Raji (cell line): Measurements from ENCODE around the gene CUL7.

Experiments used
- POLR2A ChIP-seq: IDR thresholded peaks from 2 replicates; pipeline ENCODE4 v1.6.1; 2011; ENCODE audit warnings: low read depth, low read length, control low read depth; ENCODE audit not compliant: insufficient read depth

CUL7 gene

DNA sequence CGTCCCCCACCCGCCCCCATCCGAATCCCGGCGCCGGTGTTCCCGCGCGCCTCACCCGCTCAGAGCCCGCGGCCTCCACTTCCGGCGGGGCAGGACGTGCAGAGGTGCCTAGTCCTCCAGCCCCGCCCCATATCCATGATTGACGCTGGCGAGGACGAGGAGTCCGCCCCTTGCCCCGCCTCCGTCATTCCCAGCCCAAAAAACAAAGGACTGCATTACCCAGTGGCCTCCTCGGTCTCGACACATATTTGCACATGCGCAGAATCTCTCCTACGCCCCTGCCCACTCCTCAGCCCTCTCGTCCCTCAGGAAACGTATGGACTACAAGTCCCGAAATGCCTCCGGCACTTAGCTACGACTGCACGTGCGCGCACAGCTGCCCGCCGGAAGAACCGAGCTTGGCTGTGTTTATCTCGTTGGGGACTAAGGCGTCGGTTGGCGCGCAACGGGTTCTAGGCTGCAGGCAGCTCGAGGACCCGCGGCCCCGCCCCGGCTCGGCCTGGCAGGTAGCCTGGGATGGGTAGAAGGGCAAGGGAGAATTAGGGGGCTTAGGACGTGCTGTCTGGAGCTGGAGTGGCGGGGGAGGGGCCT is 39.7 kb downstream of the CUL7 start, which contains the start of the genes KLHDC3 and MEA1:
Gene KLHDC3, plus strand, starts transcription at position 407 of the 591 bp plus-strand sequence. CDS start 2,944 bp downstream, outside the sequence.
Gene MEA1, minus strand, starts transcription at position 104 of the 591 bp plus-strand sequence. CDS start 133 bp downstream, outside the sequence.
- peak; percentile 57 for TF ChIP-seq POLR2A

DNA sequence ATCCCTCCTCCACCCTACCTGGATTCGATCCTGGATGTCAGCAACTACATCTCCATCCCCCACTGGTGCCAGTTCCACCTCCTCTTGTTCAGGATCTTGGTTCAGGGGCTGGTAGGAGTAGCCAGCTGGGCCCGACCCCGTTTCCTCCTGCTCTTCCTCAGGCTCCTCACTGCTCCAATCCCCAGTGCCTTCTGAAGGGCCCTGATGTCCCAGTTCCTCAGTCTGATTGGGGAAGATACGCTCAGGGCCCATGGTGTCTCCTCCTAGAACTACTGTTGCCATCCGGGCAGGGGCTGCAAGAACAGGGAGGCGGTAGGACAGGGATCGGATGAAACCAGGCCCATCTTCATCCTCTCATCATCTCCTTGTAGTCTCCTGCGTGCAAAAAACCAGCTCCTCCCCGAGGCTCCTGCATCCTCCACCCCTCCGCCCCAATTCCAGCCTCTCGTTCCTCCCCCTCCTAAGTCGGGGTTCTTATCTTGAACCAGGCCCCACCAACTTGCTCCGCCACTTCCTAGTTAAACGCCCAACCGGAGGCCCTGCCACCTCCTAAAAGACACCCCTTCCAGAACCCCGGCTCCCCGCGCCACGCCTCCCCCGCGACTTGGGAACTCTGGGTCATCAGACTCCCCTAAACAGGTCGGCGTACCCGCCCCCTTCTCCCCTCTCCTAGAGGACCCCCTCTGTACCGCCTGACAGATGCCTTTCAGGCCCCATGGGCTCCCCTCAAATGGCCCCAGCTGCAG is 40.4 kb downstream of the CUL7 start:
- TF ChIP-seq POLR2A = peak; percentile 0; the same call in 1 of the 2 replicates

DNA sequence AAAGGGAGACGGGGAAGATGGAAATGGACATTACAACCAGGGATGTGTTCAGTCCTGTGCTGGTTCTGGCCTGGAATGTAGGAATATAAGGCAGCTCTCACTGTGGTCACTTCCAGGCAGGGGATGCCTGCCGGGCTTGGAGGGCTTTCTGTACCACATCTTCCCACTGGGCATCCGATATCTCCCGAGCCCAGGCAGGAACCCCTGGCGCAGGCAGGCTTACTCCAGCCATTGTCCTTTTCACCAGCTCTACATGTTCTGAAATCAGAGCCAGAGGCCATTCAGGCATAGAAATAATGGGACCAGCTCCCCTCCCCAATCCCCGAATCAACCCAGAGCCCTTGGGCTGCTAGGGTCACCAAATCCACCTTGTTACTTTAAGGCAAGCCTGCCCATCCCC is 41.3 kb downstream of the CUL7 start:
- TF ChIP-seq POLR2A = no peak

DNA sequence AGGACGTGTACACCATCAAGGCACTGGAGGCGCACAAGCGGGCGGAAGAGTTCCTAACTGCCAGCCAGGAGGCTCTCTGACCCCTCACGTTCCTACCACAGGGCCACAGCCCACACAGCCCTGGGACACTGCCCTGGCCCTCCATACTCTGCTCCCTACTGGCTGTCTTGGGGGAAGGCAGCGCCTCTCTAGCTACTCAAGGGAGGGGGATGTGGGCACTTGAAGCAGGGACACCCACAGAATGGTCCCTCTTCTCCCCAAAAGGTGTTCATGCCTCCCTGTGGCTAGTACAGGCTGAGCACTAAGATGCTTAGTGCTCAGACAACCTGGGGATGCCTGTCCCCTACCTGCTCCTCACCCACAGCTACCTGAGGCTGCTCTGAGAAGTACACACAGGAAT is 42.4 kb downstream of the CUL7 start:
- no peak for TF ChIP-seq POLR2A

DNA sequence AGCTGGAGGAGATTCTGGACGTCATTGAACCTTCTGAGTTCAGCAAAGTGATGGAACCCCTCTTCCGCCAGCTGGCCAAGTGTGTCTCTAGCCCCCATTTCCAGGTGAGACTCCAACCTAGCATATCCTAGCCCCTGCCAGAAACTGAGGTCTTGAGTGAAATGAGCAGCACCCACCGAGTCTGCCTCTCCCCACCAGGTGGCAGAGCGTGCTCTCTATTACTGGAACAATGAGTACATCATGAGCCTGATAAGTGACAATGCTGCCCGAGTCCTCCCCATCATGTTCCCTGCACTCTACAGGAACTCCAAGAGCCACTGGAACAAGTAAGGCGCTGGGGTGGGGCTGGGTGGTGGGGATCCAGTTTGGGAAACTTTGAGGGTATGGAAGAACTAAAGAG is 44.5 kb downstream of the CUL7 start:
- no peak for TF ChIP-seq POLR2A

DNA sequence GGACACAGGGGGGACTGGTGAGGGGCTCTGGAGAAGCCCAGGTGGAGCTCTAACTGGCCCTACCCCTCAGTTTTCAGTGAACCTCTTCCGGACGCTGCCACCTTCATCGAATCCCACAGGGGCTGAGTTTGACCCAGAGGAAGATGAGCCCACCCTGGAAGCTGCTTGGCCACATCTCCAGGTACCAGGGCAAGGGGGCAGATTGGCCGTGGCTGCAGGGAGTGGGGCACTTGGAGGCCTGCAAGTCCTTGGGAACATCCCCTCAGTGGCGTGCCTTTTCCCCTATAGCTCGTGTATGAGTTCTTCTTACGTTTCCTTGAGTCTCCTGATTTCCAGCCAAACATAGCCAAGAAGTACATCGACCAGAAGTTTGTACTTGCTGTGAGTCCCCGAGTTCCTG is 46.5 kb downstream of the CUL7 start:
- no peak for TF ChIP-seq POLR2A

DNA sequence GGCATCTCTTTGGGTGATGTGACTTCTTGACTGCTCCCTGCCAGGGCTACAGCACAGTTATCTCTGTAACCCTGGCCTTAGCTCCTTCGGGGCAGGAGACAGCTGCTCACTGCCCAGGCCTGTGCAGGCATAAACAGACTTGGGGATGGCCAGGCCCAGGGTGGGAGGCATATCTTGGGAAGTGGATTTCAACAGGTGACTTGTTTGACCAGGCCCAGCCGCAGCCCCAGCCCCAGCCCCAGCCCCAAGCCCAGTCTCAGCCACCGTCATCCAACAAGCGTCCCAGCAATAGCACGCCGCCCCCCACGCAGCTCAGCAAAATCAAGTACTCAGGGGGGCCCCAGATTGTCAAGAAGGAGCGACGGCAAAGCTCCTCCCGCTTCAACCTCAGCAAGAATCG is 47.4 kb downstream of the CUL7 start:
- no peak for TF ChIP-seq POLR2A

DNA sequence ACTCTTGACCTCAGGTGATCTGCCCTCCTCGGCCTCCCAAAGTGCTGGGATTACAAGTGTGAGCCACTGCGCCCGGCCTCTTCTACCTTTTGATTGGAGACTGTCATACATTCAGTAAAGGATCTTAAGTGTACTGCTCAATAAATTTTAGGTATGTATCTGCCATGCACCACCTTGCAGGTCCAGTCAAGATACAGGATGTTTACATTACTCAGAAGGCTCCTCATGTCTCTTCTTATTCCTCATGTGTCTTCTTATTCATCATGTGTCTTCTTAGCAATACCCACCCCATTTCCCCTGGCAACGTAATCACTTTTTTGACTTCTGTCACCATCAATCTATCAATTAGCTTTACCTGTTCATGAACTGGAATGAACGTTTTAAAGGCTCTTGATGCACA is 47.8 kb downstream of the CUL7 start:
- no peak for TF ChIP-seq POLR2A

DNA sequence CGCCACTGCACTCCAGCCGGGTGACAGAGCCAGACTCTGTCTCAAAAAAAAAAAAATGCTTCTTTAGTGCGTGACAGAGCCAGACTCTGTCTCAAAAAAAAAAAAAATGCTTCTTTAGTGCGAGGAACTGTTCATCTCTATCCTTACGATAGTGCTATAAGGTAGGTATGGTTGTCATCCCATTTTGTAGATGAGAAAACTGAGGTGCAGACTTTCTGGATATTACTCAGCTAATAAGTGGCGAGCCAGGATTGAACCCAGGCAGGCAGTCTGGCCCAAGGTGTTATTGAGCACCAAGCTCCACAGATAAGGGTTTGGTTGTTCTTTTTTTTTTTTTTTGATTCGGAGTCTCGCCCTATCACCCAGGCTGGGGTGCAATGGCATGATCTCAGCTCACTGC is 51.8 kb downstream of the CUL7 start:
- TF ChIP-seq POLR2A = no peak

DNA sequence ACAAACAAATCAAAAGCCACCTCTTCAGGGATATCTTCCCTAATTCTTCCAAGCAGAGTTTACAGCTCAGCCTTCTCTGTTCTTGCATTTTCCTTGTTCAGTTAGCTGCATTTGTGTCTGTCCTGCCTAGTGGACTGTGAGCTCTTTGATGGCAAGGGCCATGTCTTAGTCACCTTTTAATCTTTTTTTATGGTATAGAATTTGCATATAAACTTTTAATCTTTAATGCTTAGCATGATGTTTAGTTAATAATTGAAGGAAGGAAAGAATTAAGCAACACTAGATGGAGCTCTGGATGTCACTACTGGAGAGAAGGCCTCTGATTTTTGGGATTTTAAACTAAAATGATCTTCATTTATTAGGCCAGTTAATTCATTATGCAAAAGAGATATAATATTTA is 57.1 kb downstream of the CUL7 start:
- no peak for TF ChIP-seq POLR2A

DNA sequence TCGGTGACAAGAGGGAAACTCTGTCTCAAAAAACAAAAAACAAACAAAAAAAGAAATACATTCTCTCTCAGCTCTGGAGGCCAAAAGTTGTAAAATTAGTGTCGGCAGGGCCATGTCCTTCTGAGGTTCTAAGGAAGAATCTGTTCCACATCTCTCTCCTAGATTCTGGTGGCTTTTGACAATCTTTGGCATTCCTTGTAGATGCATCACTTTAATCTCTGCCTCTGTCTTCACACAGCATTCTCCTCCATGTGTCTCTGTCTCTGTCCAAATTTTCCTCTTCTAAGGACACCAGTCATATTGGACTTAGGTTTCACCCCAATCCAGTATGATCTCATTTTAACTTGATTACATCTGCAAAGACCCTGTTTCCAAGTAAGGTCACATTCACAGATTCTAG is 60.2 kb downstream of the CUL7 start:
- TF ChIP-seq POLR2A = no peak

DNA sequence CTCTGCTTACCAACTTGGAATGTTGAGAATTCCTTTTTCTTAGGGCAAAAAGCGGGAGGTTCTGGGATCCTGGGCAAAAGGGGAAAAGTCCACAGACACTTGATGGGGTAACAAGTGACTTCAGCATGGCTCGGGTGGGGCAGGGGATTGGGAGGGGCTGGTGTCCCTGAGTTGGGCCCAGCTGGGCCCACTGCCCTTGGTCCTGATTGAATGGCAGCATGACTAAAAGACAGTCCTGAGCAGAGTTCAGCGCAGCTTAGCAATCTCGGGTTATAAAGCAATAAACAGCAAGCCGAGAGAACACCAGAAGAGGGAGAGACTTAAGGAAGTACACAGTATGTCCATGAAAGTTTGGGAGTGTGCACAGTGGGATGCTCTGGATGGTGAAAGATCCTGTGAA is 63.7 kb downstream of the CUL7 start:
- no peak for TF ChIP-seq POLR2A

DNA sequence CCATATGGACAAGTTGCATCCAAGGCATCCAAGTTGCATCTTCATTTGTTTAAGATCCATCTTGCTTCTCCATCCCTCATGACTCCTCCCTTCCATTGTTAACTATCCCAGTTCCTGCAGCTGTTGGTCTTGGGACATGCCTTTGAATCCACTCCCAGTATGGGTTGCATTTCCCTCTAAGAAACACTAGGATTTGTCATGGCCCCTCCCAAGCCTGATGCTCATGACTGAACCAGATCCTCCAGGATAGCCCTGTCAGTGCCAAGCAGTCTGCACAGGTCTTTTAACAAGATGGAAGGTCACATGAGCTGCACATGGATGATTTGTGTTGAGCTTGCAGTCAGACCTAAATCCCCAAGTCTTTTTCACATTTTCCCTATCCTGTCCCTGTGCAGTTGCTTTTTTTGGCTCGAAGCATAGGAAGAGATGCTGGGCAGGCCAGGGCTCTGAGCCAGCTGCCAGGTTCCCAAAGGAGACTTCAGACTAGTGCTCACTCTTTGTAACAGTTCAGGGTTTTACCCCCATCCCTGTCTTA is 65.1 kb downstream of the CUL7 start:
- no peak for TF ChIP-seq POLR2A
